GM20000 (cell line): ENCODE results near the gene LCLAT1.
"Not testable (repeated sequence)": the region's sequence is repeated elsewhere in the genome, so short reads cannot be mapped to it uniquely, and the experiment has no call there.

Experiments
- DNase-seq: peaks from one replicate; pipeline ENCODE4 v3.0.0; 2012; ENCODE audit warnings: low spot score
- CTCF ChIP-seq: IDR thresholded peaks from 2 replicates; pipeline ENCODE4 v1.5.1; 2012; ENCODE audit warnings: mild to moderate bottlenecking, control low read depth; ENCODE audit errors: extremely low read depth, missing control alignments

LCLAT1 gene

GRCh38 chr2:30502310-30502709, 55.3 kb downstream of the LCLAT1 start:
- no peak for TF ChIP-seq CTCF
- no peak for DNase-seq

- no peak for TF ChIP-seq CTCF
- DNase-seq = no peak
Observed at GRCh38 chr2:30503007-30503694, 56.1 kb downstream of the LCLAT1 start.

GRCh38 chr2:30503695-30504052, 56.6 kb downstream of the LCLAT1 start:
- DNase-seq = no peak
- TF ChIP-seq CTCF = no peak

GRCh38 chr2:30504731-30505130, 57.7 kb downstream of the LCLAT1 start:
- no peak for TF ChIP-seq CTCF
- no peak for DNase-seq

GRCh38 chr2:30505500-30506180, 58.6 kb downstream of the LCLAT1 start:
- no peak for DNase-seq
- TF ChIP-seq CTCF = no peak

GRCh38 chr2:30507460-30507859, 60.4 kb downstream of the LCLAT1 start:
- not testable (repeated sequence) for DNase-seq

- TF ChIP-seq CTCF = no peak
- no peak for DNase-seq
Observed at GRCh38 chr2:30509716-30510115, 62.7 kb downstream of the LCLAT1 start.

- no peak for DNase-seq
- TF ChIP-seq CTCF = no peak
Observed at GRCh38 chr2:30510409-30510808, 63.4 kb downstream of the LCLAT1 start.
